Activated CD4-positive, CD25-positive, alpha-beta regulatory T cell treated with anti-CD3 and anti-CD28 coated beads, Interleukin-2, amount 50 U/mL, for 72 hours (primary cell): ENCODE data around the gene FMO5.
"Not testable (repeated sequence)": the region's sequence is repeated elsewhere in the genome, so short reads cannot be mapped to it uniquely, and the experiment has no call there.

Experiments used
- DNase-seq: peaks from one replicate; pipeline ENCODE4 v3.0.0; 2021

The FMO5 gene

DNA sequence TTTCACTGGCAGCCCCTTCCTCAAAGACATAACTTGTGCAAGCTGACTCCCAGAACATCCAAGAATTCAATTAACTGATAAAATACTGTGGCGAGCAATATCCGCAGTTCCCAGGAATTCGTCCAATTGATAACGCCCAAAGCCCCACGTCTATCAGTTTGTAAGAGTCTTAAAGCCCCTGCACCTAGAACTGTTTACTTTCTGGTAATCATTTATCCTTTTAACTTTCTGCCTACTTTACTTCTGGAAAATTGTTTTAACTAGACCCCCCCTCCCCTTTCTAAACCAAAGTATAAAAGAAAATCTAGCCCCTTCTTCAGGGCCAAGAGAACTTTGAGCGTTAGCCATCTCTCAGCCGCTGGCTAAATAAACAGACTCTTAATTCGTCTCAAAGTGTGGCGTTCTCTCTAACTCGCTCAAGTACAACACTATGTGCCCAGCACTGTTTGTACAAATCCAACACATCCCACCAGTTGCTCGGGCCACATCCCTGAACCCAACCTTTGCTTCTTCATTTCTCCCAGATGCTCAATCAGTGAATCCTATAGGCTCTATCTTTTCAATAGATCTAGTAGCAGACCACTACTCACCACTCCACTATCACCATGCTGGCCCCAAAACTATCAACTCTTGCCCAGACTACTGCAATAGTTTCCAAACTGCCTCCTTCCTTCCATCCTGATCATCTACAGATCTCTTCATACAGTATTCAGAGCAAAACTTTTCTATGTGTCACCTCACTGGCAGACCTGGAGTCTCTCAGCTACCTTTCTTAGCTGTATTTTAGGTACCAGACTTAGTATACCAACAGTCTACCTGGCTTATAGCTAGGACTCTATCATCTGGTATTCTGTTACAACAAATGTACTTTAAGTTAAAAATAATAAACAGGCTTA lies 14.0 kb upstream of the FMO5 start:
- DNase-seq: no peak

DNA sequence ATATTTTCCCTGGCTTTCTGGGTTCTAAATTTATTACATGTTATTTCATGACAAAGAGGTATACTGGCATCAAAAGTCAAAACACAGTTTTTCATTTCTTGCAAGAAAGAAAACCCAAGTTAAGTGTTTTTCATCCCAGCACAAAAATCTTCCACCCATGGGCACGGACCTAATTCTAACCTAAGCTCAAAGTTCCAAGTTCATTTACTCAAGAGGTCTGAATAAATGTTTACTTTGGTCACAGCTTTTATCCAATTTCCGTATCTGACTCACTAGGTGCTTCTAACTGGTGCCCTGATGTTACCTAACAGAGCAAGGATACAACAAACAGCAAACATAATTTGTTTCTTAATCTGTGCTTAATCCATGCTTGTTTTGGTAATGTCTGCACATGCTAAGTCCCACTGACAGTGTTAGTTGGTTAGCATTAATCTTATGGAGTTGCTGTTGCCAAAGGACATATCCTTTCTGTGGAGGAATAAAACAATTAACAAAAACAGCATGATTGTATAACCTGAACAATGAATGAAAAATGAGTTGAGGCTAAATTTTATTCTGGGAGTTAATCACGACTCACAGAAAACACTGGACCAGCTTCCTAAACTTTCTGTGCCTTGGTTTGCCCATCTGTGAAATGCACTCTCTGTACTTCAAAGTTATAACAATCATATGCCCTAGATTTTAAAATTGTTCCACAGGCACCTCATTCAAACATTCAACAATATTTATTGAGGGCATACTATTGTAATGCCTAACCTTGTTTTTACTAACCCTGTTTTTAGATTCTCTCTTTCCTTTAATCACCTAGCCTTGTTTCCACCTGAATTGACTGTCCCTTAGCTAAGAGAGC lies 13.1 kb upstream of the FMO5 start:
- DNase-seq: no peak

DNA sequence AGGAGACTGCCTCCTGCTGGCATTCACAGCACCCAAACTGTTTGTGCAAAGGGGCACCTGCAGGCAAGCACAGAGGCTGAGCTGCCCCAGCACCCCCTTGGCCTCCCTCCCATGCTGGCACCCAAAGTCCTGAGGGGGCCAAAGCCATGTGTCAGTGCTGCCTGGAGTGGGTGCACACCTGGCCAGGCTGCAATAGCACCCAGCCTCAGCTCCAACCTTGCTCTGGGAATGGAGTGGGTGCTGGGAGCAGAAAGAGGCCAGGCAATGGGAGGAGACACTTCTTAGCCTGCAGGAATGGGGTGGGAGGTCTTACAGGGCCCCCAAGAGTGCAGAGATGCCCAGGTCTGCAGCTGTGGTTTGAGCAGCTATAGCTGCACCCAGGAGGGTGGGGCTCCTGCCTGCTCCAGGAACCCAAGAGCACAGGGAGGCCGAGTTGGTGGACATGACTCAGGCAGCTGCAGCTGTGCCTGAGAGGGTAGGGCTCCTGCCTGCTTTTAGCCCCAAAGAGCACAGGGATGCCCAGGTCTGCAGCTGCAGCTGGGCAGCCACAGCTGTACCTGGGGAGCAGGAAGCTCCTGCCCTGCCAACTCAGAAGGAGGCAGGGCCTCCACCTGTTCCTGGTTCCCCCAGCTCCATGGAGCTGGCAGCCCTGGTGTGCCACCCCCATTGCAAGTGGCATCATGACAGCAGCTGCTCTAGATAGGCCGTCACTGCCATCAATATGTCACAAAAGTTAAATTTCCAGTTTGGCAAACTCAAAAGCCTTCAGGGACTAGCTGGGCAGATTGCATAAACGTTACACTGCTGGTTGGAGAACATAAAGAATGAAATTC lies 12.0 kb upstream of the FMO5 start:
- no peak for DNase-seq

DNA sequence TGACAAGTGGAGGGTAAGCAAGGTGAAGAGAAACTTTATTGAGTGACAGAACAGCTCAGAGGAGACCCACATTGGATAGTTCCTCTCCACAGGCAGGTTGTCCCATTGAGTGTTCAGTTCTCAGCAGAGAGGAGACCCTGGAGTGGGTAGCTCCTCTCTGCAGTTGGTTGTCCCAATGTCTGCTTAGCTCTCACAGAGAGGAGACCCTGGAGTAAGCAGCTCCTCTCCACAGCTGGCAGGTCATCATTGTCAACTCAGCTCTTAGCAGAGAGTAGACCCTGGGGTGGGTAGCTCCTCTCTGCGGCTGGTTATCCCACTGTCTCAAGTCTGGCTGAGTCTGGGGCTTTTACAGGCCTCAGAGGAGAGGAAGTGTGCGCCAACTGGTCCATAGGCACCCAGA lies 11.3 kb upstream of the FMO5 start:
- DNase-seq: no peak

DNA sequence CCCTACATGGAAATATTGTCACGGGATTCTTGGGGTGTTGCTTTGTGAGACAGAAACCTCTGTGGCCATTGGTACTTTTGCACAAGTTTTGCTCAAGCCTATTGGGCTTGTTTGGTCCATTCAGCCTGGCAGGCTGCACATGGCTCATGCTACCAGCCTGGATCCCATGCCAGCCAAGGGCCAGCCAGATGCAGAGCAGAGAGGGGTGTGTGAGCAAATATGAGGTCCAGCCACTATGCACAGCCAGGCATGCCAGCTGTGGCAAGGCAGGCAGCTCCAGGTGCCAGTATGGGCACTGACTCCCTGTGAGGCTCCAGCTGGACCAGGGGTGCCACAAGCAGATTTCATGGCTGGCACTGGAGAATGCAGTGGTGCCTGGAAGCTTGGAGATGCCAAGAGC lies 10.7 kb upstream of the FMO5 start:
- DNase-seq: no peak

DNA sequence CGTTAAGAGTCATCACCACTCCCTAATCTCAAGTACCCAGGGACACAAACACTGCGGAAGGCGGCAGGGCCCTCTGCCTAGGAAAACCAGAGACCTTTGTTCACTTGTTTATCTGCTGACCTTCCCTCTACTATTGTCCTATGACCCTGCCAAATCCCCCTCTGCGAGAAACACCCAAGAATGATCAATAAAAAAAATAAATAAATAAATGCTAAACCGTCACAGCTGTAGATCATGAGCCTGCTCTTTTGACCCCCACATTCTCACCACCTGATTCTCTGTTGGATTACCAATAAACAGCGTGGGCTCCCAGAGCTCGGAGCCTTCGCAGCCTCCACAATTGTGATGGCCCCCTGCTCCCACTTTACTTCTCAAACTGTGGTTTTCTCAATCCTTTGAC lies 8.8 kb upstream of the FMO5 start:
- DNase-seq: not testable (repeated sequence)

DNA sequence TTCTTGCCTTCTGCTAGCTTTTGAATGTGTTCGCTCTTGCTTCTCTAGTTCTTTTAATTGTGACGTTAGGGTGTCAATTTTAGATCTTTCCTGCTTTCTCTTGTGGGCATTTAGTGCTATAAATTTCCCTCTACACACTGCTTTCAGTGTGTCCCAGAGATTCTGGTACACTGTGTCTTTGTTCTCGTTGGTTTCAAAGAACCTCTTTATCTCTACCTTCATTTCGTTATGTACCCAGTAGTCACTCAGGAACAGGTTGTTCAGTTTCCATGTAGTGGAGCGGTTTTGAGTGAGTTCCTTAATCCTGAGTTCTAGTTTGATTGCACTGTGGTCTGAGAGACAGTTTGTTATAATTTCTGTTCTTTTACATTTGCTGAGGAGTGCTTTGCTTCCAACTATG lies 5.9 kb upstream of the FMO5 start:
- DNase-seq: not testable (repeated sequence)

DNA sequence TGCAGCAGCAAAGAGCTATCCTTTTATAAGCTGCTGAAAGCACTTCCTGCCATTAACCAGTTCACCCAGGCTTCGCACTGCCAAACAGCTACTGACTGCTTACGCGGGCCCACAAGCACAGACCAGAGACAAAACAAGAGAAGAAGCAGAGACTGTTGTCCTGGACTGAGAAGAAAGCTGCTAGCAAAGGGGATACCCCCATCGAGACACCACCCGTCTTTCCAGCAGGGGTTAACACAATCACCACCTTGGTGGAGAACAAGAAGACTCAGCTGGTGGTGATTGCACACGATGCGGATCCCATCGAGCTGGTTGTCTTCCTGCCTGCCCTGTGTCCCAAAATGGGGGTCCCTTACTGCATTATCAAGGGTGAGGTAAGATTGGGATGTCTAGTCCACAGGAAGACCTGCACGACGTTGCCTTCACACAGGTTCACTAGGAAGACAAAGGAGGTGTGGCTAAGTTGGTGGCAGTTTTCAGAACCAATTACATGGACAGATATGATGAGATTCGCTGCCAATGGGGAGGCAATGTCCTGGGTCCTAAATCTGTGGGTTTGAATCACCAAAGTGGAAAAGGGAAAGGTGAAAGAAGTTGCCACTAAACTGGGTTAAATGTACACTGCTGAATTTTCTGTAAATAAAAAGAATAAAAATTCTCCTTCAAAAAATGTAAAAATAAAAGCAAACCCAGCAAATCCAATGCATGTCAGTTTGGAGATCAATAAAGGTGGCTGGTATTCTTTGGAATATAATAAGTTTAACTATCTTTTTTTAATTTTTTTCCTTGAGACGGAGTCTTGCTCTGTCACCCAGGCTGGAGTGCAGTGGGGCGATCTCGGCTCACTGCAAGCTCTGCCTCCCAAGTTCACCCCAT lies 1.2 kb downstream of the FMO5 start:
- DNase-seq: no peak

DNA sequence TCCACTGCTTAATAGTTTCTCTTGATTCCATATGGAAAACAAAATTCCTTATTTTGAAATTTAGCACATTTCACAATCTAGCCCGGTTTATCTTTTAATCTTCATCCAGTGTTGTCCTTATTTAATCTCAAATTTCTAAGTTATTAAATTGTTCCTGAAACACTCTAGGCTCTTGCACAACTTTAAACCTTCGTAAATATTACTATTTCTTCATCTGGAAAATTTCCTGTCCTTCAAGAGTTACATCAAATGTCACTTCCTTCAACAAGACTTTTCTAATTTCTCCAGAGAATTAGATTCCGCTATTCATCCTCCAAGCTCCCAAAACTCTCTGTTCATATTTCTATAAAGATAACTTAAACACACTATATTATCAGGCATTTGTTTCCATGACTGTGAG lies 6.5 kb downstream of the FMO5 start:
- no peak for DNase-seq

DNA sequence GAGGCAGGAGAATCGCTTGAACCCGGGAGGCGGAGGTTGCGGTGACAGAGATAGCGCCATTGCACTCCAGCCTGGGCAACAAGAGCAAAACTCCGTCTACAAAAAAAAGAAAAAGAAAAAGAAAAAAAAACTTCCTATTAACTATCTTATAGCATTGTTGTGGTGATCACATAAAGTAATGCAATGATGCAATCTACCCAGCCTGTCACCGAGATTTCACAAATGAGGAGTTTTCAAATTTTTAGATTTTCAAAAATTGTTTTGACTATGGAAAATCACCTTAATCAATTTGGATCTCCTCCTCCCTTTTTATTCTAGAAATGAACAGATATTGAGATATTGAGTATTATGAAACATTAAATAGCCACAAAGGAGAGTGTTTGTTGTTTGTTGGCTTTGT lies 8.0 kb downstream of the FMO5 start:
- no peak for DNase-seq

DNA sequence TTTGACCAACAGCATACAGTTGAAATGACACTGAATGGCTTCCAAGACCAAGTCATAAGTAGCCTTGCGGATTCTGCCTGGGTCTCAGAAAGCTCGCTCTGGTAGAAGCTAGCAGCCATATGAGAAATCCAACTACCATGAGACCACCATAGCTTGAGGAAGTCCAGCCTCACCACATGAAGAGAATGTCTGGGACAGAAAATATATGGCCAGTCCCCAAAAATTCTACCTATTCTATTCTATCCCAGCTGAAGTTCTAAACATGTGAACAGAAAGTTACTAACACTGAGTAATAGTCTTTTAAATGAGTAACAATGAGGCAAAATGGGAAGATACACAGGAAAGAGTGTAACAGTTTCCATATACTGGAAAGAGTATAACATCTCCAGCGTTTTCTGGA lies 9.0 kb downstream of the FMO5 start:
- no peak for DNase-seq

DNA sequence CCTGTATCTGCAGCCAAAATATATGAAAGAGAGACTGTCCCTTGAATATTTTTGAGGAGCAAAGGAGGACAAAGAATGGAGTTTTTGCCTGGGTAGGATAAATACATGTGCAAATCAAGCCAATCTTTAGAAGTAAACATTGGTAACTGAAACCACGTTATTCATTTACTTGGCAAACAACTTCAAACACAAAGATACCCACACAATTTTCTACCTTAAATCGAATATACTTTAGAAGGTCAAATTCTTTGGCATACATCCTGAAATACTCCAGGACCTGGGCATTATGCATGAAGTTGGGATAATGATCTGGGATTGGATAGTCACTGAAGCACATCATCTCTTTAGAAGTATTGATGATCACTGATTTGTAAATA lies 9.6 kb downstream of the FMO5 start:
- DNase-seq: no peak

DNA sequence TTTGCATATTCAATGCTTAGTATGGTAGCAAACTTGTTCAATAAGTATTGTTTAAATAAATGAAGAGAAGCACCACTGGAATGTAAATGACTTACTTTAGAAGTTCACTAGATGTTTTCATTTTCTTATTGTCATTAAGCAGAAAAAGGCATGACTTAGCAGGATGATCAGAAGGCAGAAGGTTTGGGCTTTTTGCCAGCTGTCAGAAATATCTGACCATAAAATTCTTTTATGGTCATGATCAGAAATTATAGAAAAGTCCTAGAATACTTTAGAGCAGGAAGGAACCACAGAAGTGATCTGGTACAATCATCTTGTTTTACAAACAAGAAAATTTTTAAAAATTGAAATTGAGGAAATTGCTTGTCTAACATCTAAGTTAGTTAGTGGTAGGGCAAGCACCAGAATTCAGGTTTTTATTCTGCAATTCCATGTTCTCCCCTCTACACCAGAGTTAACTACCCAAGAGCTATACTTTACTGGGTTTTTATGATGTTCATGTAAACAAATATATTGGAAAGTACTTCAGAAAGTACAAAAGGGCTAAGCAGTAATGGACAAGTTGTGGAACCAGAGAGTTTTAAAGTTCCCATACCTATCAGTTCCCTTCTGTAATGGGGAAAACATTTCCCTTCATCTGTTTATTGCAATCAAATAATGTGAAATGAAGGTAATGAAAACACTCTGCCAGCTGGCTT lies 10.1 kb downstream of the FMO5 start:
- no peak for DNase-seq

DNA sequence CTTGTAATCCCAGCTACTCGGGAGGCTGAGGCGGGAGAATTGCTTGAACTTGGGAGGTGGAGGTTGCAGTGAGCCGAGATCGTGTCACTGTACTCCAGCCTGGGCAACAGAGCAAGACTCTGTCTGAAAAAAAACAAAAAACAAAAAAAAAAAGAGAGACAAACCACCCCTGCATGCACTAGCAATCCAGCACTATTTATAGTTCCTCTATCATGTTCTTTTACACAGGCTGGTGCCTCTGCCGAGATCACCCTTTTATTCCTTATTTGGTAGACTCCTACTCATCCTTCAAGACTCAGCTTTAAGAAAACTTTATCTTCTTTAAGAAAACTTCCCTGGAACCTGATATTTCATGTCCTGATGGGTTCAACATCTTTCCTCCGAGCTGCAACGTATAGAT lies 10.8 kb downstream of the FMO5 start:
- no peak for DNase-seq

DNA sequence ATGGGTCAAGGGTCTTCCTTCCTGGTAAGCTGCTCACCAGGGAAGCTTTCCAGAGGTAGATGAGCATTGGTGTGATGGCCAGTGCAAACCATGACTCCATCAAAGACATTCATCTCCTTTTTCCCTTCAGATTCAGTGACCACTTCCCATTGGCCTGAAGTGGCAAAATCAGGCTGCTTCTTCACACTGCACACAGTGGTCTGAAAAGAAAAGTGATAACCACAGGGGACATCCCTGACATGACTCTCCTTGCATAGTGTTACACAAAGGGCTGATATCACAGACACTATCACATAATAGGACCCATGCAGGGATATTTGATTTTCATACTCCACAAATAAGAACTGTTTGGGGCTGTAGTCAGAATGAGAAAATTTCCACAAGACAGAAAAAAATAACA lies 11.9 kb downstream of the FMO5 start:
- no peak for DNase-seq

DNA sequence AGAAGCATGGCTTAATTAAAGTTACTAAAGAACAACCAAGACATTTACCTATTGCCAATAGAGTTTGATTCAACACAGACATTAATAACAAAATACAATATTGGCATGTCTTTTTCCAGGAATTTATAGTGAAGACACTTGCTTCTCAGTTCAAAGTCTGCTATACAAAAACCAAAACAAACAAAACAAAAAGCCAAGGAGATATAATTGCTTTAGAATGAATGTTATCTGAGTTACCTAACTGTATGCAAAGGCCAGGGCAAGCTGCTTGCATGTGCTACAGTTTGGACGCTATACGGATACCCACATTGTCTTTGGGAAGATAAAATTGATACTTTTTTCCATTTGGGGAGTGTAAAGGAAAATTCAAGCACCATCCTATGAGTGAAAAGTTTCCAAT lies 13.6 kb downstream of the FMO5 start:
- DNase-seq: no peak

DNA sequence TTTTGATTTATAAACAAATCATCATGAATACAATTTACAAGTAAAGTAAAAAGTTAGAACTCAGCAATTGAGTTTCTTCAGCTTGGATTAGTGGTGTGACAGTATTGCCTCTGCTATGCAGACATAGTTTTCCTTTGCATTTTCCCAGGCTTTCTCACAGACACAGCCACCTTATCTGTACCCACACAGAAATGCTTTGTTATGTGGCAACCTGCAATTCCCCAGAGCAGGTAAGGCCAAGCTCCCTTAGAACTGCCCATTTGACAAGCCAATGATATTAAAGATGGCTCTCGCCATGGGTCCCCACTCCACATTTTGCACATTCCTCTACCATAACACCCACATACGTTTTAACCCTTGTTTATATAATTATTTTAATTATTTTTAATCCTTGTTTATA lies 14.2 kb downstream of the FMO5 start:
- DNase-seq: no peak

DNA sequence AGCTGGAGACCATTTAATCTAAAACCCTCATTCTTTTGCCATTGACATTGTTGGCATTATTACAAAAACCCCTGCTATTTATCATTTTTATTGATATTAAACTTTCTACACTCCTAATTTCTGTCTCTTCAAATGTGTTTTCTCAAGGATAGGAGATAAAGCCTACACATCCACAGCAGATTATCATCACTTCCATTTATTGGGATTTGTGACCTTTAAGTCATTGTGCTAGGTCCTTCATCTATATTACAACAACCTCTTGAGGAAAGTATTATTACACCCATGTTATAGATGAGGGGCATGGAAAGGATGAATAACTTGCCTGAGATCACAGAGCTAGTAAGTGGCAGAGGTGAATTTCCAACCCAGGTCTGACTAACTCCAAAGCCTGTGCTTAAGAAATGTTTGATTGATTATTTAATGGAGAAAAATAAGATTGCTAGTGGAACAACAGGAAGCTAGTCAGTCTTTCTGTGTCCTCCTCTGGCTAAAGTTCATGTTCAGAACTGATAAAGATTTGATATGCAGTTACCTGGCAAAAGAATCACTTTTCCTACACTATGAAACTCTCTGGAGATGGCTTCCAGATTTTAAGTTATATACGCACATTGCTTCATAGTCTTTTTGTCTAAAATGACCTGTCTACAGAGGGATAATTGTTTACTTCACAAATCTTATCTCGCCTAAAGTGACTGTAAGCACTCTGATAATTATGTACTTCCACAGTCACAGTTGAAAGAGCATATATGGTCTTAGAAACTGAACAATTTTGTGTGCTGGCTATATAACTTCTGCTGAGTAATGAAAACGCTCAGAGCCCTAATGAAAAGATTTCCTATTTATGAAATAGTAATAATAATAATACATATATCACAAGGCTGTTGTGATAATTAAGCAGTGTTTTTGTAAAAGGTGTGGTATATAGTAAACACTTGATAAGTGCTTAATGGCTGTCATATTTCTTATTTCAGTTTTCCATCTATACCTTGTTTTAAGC lies 15.0 kb downstream of the FMO5 start:
- DNase-seq: no peak

DNA sequence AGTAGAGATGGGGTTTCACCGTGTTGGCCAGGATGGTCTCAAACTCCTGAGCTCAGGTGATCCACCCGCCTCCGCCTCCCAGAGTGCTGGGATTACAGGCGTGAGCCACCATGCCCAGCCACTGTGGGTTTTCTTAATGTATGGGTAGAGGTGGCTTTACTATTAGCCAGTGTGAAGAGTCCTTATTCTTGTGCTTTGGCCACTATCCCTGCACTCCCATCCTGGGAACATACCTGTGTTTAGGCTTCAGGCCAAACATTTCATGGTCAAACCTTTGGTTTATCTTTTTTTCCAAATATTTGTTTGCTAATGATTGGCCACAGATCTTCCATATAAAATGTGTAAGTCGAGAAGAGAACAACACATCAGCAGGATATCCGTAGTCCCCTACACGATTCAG lies 16.5 kb downstream of the FMO5 start:
- DNase-seq: no peak

DNA sequence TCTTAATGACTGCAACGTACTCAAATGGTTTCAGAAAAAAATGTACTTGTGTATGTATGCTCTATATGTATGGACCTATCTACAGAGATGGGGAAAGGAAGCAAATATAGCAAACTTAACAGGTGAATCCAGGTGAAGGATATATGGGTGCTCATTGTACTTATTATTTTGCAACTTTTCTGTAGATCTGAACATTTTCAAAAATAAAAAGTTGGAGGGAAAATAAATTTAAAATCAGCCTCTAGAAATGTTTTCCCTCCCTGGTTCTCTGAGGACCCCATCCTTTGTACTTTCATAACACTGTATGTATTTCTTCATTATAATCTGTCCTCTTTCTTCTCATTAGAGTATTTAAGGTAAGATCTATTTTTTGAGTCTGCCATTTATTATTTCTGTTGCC lies 17.9 kb downstream of the FMO5 start:
- DNase-seq: no peak
